WTC11 (cell line): Measurements from ENCODE around the gene RHOV. TPM values are rescaled to one million over a fixed set of nuclear protein-coding genes. Genes with fewer than 3 reads are reported as not detected.

Experiments
- ATAC-seq: fragments of 200-7000 bp; cut with Tn5 transposase; 2 replicates; pipeline ENCODE4 v1.10.0; 2021; ENCODE audit warnings: mild to moderate bottlenecking, moderate library complexity
- CTCF ChIA-PET: fragments of 300-600 bp; sonication (Branson Sonifier 250); formaldehyde crosslinking; loops from one replicate; lab custom pipeline; 2021; ENCODE audit warnings: antibody characterized with exemption; lab: Charles Lee
- POLR2A ChIA-PET: fragments of 350-600 bp; sonication (Branson Sonifier 250); formaldehyde crosslinking; loops from one replicate; lab custom pipeline; 2021; ENCODE audit warnings: antibody characterized with exemption; lab: Charles Lee
- DNase-seq: peaks from one replicate; pipeline ENCODE4 v3.0.0; 2021; ENCODE audit warnings: low spot score
- H3K27ac Mint-ChIP-seq: 2 replicates; pipeline ENCODE4 v1.8.0; 2021; ENCODE audit warnings: mixed read lengths
- H3K27me3 Mint-ChIP-seq: 2 replicates; pipeline ENCODE4 v1.8.0; 2021; ENCODE audit warnings: low read depth, mild to moderate bottlenecking, moderate library complexity, mixed read lengths
- H3K36me3 Mint-ChIP-seq: 2 replicates; pipeline ENCODE4 v1.8.0; 2021; ENCODE audit warnings: mixed read lengths
- H3K4me1 Mint-ChIP-seq: 2 replicates; pipeline ENCODE4 v1.8.0; 2022; ENCODE audit warnings: mixed read lengths
- H3K4me3 Mint-ChIP-seq: 2 replicates; pipeline ENCODE4 v1.8.0; 2021; ENCODE audit warnings: mild to moderate bottlenecking, moderate library complexity, mixed read lengths
- H3K9me3 Mint-ChIP-seq: 2 replicates; pipeline ENCODE4 v1.8.0; 2021; ENCODE audit warnings: mixed read lengths
- CREM ChIP-seq: sonication (generic); formaldehyde crosslinking; IDR thresholded peaks from 2 replicates; pipeline ENCODE4 v1.8.1; 2022; ENCODE audit warnings: mild to moderate bottlenecking, missing genetic modification reagents, moderate library complexity
- FOXP1 ChIP-seq: sonication (generic); formaldehyde crosslinking; IDR thresholded peaks from 2 replicates; pipeline ENCODE4 v1.8.0; 2022; ENCODE audit warnings: missing genetic modification reagents, mild to moderate bottlenecking, moderate library complexity, borderline replicate concordance
- GRHL2 ChIP-seq: fragments of 250-450 bp; sonication (Bioruptor Pico); IDR thresholded peaks from 2 replicates; pipeline ENCODE4 v1.8.0; 2022; ENCODE audit warnings: mild to moderate bottlenecking, moderate library complexity; ENCODE audit not compliant: insufficient replicate concordance, severe bottlenecking
- GTF2I ChIP-seq: fragments of 250-450 bp; sonication (Bioruptor Pico); conservative IDR thresholded peaks from 2 replicates; pipeline ENCODE4 v1.4.0; 2021; ENCODE audit warnings: mild to moderate bottlenecking
- JUN ChIP-seq: sonication (generic); formaldehyde crosslinking; IDR thresholded peaks from 2 replicates; pipeline ENCODE4 v1.8.0; 2023; ENCODE audit warnings: mild to moderate bottlenecking, missing genetic modification reagents
- MYBL2 ChIP-seq: sonication (generic); formaldehyde crosslinking; IDR thresholded peaks from 2 replicates; pipeline ENCODE4 v1.8.1; 2023; ENCODE audit warnings: mild to moderate bottlenecking, moderate library complexity, missing genetic modification reagents
- NFE2L1 ChIP-seq: sonication (generic); formaldehyde crosslinking; IDR thresholded peaks from 2 replicates; pipeline ENCODE4 v1.8.1; 2023; ENCODE audit warnings: missing genetic modification reagents
- NR3C1 ChIP-seq: sonication (generic); formaldehyde crosslinking; conservative IDR thresholded peaks from 2 replicates; pipeline ENCODE4 v1.8.1; 2023; ENCODE audit warnings: low read depth, mild to moderate bottlenecking, missing genetic modification reagents
- RELA ChIP-seq: sonication (generic); formaldehyde crosslinking; IDR thresholded peaks from 2 replicates; pipeline ENCODE4 v1.8.1; 2022; ENCODE audit warnings: missing genetic modification reagents, mild to moderate bottlenecking, borderline replicate concordance
- RORB ChIP-seq: fragments of 250-450 bp; sonication (Bioruptor Pico); IDR thresholded peaks from 2 replicates; pipeline ENCODE4 v1.9.0; 2021; ENCODE audit warnings: mild to moderate bottlenecking
- SMAD4 ChIP-seq: sonication (generic); formaldehyde crosslinking; IDR thresholded peaks from 2 replicates; pipeline ENCODE4 v1.8.0; 2022; ENCODE audit warnings: mild to moderate bottlenecking, missing genetic modification reagents
- TEAD1 ChIP-seq: sonication (generic); formaldehyde crosslinking; IDR thresholded peaks from 2 replicates; pipeline ENCODE4 v1.8.0; 2022; ENCODE audit warnings: mild to moderate bottlenecking, missing genetic modification reagents
- TP53 ChIP-seq: sonication (generic); formaldehyde crosslinking; IDR thresholded peaks from 2 replicates; pipeline ENCODE4 v1.8.1; 2023; ENCODE audit warnings: mild to moderate bottlenecking, missing genetic modification reagents
- ZNF263 ChIP-seq: sonication (generic); formaldehyde crosslinking; IDR thresholded peaks from 2 replicates; pipeline ENCODE4 v1.8.1; 2022; ENCODE audit warnings: low read depth, mild to moderate bottlenecking, moderate library complexity, missing genetic modification reagents
- ZNF416 ChIP-seq: fragments of 250-450 bp; sonication (Bioruptor Pico); IDR thresholded peaks from 2 replicates; pipeline ENCODE4 v1.9.0; 2021; ENCODE audit warnings: mild to moderate bottlenecking, inconsistent platforms
- total RNA-seq: library from RNA; stranded (reverse); gene quantifications from 3 replicates; pipeline ENCODE4 v1.2.3, GENCODE V29; 2021
- TF ChIP-seq, protein P1 (sequence below): sonication (generic); formaldehyde crosslinking; IDR thresholded peaks from 2 replicates; pipeline ENCODE4 v1.8.0; 2022; ENCODE audit warnings: missing genetic modification reagents
- TF ChIP-seq, protein P2 (sequence below): sonication (generic); formaldehyde crosslinking; IDR thresholded peaks from 2 replicates; pipeline ENCODE4 v1.8.0; 2022; ENCODE audit warnings: mild to moderate bottlenecking, missing genetic modification reagents
- TF ChIP-seq, protein P3 (sequence below): sonication (generic); formaldehyde crosslinking; conservative IDR thresholded peaks from 2 replicates; pipeline ENCODE4 v1.8.1; 2023; ENCODE audit warnings: mild to moderate bottlenecking, low read depth, missing genetic modification reagents, moderate library complexity

Gene RHOV
- total RNA-seq, 1 experiment from 2014 or later: 5.0 TPM

DNA sequence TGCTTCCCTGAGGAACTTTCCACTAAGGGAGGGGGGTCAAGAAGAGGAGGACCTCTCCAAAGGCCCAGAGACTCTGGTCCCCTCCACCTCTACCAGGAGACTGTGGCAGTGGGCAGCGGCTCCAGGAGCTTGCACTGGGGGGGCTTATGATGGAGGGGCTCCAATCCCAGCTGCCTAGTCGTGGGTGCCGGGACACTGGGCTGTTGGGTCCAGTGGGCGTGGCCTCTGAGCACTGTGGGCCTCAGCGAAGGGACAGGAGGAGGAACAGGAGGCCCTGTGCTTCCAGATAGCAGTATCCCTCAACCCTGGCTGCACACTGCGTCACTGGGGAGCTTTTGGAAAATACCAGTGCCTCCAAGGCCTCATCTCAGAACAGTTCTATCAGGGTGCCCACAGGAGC, 41.6 kb upstream of the RHOV start:
- Mint-ChIP-seq H3K4me1 (peaks cover 18% of the 10 kb centered on the region), H3K9me3 (no peaks in the 10 kb centered on the region), H3K36me3 (no peaks in the 10 kb centered on the region), H3K27ac (no peak overlapping the region), H3K4me3 (no peak overlapping the region), H3K27me3 (peaks cover 10% of the 10 kb centered on the region)
- ATAC-seq (no peak), DNase-seq (no peak)
- ChIA-PET POLR2A (interaction anchor here (0.6 to 1.7 kb wide), 4 partner anchors 13 to 88 kb away, joined by 3 to 7 read pairs (median 4); partner anchors contain the start of genes CHAC1 and DLL4), CTCF (interaction anchor here (0.7 to 6.6 kb wide), 23 partner anchors 9 to 894 kb away, joined by 3 to 88 read pairs (median 7); partner anchors contain the start of genes CHAC1, DLL4 and VPS18)
- TF ChIP-seq, protein P1, sequence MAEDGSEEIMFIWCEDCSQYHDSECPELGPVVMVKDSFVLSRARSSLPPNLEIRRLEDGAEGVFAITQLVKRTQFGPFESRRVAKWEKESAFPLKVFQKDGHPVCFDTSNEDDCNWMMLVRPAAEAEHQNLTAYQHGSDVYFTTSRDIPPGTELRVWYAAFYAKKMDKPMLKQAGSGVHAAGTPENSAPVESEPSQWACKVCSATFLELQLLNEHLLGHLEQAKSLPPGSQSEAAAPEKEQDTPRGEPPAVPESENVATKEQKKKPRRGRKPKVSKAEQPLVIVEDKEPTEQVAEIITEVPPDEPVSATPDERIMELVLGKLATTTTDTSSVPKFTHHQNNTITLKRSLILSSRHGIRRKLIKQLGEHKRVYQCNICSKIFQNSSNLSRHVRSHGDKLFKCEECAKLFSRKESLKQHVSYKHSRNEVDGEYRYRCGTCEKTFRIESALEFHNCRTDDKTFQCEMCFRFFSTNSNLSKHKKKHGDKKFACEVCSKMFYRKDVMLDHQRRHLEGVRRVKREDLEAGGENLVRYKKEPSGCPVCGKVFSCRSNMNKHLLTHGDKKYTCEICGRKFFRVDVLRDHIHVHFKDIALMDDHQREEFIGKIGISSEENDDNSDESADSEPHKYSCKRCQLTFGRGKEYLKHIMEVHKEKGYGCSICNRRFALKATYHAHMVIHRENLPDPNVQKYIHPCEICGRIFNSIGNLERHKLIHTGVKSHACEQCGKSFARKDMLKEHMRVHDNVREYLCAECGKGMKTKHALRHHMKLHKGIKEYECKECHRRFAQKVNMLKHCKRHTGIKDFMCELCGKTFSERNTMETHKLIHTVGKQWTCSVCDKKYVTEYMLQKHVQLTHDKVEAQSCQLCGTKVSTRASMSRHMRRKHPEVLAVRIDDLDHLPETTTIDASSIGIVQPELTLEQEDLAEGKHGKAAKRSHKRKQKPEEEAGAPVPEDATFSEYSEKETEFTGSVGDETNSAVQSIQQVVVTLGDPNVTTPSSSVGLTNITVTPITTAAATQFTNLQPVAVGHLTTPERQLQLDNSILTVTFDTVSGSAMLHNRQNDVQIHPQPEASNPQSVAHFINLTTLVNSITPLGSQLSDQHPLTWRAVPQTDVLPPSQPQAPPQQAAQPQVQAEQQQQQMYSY (CRISPR knock-in tag): no peak
- TF ChIP-seq TP53 (CRISPR knock-in tag) (no peak), GTF2I (CRISPR knock-in tag) (no peak), ZNF263 (CRISPR knock-in tag) (no peak)

DNA sequence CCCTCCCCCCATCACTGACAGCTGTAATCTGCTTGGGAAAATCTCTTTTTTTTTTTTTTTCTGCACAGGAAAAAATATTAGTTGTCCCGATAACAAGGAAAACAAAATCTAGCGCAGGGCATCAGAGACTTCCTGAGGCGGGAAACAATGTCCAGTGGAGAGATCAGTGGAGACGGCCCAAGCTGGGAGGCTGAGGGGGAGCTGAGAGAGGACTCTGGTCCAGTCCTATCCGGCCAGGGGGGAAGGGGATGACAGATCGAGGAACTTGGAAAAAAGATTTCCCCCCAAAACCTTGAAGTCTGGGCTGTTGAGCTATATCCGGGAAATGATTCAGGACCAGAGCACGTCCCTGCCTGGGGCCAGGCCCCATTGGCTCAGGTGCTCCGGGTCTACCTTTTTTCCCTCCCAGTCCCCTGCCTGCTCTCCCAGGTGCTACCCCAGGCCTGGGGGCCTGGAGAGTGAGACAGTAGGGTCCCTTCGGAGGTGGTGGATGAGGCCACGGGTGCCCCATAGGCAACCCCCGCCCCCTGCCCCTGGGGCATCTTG, 41.2 kb upstream of the RHOV start:
- no peaks in the 10 kb centered on the region for H3K36me3 Mint-ChIP-seq
- TF ChIP-seq NFE2L1 (CRISPR knock-in tag): no peak
- TF ChIP-seq JUN (CRISPR knock-in tag): no peak
- TF ChIP-seq MYBL2 (CRISPR knock-in tag): no peak
- no peak for TF ChIP-seq RELA
- TF ChIP-seq, protein P2, sequence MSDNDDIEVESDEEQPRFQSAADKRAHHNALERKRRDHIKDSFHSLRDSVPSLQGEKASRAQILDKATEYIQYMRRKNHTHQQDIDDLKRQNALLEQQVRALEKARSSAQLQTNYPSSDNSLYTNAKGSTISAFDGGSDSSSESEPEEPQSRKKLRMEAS (CRISPR knock-in tag): no peak
- no peak for TF ChIP-seq RORB (CRISPR knock-in tag)
- TF ChIP-seq, protein P3, sequence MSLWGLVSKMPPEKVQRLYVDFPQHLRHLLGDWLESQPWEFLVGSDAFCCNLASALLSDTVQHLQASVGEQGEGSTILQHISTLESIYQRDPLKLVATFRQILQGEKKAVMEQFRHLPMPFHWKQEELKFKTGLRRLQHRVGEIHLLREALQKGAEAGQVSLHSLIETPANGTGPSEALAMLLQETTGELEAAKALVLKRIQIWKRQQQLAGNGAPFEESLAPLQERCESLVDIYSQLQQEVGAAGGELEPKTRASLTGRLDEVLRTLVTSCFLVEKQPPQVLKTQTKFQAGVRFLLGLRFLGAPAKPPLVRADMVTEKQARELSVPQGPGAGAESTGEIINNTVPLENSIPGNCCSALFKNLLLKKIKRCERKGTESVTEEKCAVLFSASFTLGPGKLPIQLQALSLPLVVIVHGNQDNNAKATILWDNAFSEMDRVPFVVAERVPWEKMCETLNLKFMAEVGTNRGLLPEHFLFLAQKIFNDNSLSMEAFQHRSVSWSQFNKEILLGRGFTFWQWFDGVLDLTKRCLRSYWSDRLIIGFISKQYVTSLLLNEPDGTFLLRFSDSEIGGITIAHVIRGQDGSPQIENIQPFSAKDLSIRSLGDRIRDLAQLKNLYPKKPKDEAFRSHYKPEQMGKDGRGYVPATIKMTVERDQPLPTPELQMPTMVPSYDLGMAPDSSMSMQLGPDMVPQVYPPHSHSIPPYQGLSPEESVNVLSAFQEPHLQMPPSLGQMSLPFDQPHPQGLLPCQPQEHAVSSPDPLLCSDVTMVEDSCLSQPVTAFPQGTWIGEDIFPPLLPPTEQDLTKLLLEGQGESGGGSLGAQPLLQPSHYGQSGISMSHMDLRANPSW (CRISPR knock-in tag): no peak
- no peak for TF ChIP-seq SMAD4 (CRISPR knock-in tag)
- no peak for TF ChIP-seq NR3C1 (CRISPR knock-in tag)
- TF ChIP-seq GRHL2 (CRISPR knock-in tag): no peak
- TF ChIP-seq FOXP1: no peak
- no peak for TF ChIP-seq TP53 (CRISPR knock-in tag)
- TF ChIP-seq ZNF416 (CRISPR knock-in tag): no peak
- no peak for TF ChIP-seq TEAD1
- no peak for TF ChIP-seq CREM
- ChIA-PET POLR2A (interaction anchor here (0.6 to 1.7 kb wide), 5 partner anchors 14 to 207 kb away, joined by 3 to 7 read pairs (median 4); partner anchors contain the start of genes CHAC1 and DLL4), CTCF (interaction anchor here (0.5 to 6.6 kb wide), 32 partner anchors 9 to 1154 kb away, joined by 3 to 88 read pairs (median 4); partner anchors contain the start of genes CHAC1, DLL4, INO80 and RAD51)
- no peaks in the 10 kb centered on the region for H3K9me3 Mint-ChIP-seq
- H3K27ac Mint-ChIP-seq: no peak overlapping the region
- H3K27me3 Mint-ChIP-seq: peaks cover 5% of the 10 kb centered on the region; the same call in 1 of the 2 replicates
- H3K4me1 Mint-ChIP-seq: peaks cover 19% of the 10 kb centered on the region
- no peak for DNase-seq
- no peak for ATAC-seq
- no peak overlapping the region for H3K4me3 Mint-ChIP-seq
